GM19043 (cell line): ENCODE data around the gene ABHD17B.

ENCODE experiments used
- ATAC-seq: cut with Tn5 transposase; IDR thresholded peaks from one replicate; pipeline ENCODE4 v1.9.1; 2021; ENCODE audit warnings: low read depth; ENCODE audit not compliant: unreplicated experiment

Gene ABHD17B

DNA sequence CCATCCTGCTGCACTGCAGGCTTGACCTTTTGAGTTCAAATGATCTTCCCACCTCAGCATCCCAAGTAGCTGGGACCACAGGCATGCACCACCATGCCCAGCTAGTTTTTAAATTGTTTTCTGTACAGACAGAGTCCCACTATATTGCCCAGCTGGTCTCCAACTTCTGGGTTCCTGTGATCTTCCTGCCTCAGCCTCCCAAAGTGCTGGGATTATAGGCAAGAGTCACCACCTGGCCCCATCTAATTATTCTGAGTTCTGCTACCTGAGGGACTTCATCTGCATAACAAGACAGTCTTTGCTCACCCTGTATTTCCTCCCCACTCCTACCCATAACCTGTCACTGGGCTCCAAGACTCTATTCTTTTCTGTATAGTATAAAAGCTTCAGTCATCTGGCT, 88.1 kb downstream of the ABHD17B start:
- ATAC-seq: no peak

- ATAC-seq: no peak
Measured at GRCh38 chr9:71822456-71822855, 88.5 kb downstream of the ABHD17B start.

DNA sequence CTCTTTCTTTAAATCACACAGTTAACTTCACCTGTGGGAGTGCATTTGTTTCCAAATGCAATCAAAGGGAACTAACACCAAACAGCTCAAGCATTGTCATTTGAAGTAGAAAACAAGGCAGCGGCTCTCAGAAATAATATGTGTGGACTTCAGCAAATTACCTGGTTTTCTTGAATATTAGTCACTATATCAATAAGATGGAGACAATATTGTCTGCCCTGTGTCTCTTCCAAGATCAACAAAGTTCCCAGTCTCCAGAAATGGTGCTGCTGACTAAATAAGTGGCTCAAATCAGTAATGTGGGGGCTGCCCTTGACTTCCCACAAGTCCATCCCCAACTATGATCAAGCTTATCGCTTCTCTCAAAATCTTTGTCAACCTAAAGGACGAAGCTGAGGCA, 89.6 kb downstream of the ABHD17B start:
- ATAC-seq: no peak

GRCh38 chr9:71820403-71820921, 90.5 kb downstream of the ABHD17B start:
- ATAC-seq: no peak

- no peak for ATAC-seq
Measured at GRCh38 chr9:71819115-71819739, 91.8 kb downstream of the ABHD17B start.

DNA sequence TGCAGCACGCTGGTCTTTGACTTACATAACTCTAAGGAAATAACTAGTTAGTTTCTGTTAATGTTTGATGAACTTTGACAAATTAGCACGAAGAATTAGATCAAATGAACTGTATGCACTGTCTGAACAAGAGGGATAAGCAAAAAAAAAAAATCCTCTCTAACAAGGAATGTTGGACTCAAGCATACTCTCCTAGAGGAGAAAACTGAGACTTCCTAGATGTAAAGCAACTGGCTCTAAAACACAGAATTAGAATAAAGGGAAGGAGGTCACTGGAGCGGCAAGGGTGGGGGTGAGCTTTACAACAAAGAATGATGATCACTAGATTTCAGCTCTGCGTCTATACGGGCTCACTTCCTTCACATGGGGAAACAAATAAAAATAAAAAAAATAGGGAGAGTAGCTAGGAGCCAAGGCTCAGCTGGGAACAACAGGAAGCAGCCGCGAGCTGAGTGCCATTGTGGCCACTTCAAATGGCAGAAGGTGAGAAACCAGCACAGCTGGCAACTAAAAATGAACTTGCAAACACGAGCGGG, 94.0 kb downstream of the ABHD17B start:
- no peak for ATAC-seq
